Stimulated activated naive CD4-positive, alpha-beta T cell (primary cell): Measurements from ENCODE around the gene UNCX.

Experiments
- DNase-seq, 6 experiments: peaks; one replicate each; lab custom pipeline; 2025; lab: John Stamatoyannopoulos, UW

UNCX gene

GRCh38 chr7:1218541-1219165 lies 14.0 kb upstream of the UNCX start:
- no peak for DNase-seq

- no peak for DNase-seq
Observed at GRCh38 chr7:1219498-1219897, 13.2 kb upstream of the UNCX start.

- DNase-seq = no peak
Observed at GRCh38 chr7:1220000-1220726, 12.5 kb upstream of the UNCX start.

DNA sequence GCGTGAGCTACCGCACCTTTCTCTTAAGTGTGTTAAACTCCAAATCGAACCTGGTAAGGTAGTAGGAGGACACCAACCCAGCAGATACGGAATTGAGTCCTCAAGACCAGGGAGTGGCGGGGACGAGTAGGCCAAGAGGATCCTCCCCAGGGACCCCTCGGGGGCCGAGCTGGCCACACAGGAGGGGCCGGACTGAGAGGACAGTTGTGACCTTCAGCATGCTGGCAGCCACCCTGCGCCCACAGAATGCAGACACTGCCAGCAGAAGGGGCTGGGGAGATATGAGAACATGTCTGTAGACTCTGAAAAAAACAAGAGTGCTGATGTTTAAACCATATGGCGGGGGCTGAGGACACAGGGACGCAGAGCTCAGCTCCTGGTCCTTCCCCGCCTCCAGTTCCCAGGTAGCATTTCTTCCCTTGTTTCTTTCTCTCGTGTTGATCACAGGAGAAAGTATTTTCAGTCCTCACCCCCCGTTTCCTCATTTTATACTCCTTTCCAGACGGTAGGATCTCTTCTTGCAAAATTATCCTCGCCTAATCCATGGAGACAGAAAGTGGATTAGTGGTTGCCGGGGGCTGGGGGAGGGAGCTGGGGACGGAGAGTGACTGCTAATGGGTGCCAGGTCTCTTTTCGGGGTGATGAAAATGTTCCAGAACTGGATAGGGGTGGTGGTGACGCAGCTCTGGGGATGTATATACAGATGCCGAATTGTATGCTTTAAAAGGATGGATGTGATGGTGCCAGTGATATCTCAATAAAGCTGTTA lies 11.5 kb upstream of the UNCX start:
- no peak for DNase-seq

GRCh38 chr7:1223196-1223981 lies 9.3 kb upstream of the UNCX start:
- DNase-seq = no peak

- no peak for DNase-seq
Observed at GRCh38 chr7:1224086-1224716, 8.5 kb upstream of the UNCX start.

DNA sequence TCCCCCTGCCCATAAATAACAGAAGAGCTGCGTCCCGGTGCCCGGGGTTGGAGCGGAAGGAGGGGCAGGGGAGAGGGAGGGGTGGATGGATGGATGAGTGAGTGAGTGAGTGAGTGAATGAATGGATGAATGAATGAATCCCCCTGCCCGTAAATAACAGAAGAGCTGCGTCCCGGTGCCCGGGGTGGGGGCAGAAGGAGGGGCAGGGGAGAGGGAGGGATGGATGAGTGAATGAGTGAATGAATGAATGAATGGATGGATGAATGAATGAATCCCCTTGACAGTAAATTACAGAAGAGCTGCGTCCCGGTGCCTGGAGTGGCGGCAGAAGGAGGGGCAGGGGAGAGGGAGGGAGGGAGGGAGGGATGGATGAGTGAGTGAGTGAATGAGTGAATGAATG lies 7.6 kb upstream of the UNCX start:
- DNase-seq = no peak

- peak in 3 of 6 experiments; percentile 16 to 51 (median 26) for DNase-seq
Observed at GRCh38 chr7:1225441-1226185, 7.1 kb upstream of the UNCX start.

DNA sequence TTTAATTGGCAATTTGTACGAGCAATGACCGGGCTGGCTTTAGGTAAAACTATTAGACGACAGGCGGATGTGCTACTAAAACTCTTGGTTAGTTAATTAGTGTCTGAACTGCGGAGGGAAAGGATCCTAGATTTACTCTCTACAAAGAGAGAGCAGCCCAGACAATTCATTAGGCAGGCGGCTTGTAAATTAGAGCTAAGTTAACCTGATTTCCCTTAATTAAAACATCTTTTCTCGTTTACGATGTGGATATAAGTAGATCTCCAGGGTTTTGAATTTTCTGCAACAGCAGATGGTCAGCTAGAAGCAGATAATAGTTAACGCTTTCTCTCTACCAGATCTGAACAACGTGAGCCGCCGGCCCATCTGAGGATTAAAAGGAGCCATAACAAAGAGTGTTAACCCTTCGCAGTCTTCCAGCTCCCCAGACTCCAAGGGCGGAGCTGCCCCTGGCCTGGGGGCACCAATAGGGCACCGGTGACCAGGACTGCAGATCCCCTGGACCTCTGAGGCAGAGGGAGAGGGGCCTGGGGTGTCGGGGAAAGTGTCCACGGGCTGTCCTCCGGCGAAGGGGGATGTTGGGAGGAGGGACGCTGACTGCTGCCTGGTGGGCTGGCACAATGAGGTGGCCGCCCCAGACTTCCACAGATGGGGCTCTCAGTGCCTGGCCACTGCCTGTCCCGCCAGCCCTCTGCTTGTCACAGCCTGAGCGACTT lies 6.3 kb upstream of the UNCX start:
- DNase-seq = no peak

DNA sequence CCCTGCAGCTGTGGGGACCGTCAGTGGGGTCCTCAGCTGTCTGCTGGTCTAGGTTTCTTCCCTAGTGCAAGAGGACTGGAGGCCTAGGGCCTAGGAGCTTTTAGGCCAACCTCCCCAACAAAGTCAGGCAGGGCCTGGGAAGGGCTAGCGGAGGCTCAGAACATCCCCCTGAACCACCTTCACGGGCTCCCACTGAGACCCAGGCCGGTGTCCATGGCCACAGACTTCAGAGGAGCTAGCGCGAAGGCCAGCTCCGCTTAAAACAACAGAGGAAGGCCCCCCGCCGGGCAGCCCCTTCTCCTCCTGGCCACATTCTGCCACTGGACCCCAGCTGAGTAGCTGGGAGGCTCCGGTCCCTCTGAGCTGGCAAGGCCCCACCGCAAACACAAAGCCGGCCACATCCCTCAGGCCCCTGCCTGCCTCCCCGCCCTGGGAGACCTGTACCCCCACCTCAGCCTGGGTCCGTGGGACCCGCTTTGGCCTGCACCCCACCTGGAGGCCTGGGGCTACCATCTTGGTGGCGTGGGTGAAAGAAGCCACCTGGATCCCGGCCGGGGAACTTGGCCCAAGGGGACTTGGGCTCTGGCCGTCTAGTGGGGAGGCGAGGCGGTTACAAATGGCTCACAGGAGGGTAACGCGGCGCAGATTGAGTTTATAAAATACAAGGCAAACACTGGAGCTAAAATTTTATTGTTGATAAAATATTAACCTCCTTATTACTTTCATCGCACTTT lies 5.4 kb upstream of the UNCX start:
- DNase-seq = no peak

GRCh38 chr7:1227814-1228544 lies 4.7 kb upstream of the UNCX start:
- no peak for DNase-seq

DNA sequence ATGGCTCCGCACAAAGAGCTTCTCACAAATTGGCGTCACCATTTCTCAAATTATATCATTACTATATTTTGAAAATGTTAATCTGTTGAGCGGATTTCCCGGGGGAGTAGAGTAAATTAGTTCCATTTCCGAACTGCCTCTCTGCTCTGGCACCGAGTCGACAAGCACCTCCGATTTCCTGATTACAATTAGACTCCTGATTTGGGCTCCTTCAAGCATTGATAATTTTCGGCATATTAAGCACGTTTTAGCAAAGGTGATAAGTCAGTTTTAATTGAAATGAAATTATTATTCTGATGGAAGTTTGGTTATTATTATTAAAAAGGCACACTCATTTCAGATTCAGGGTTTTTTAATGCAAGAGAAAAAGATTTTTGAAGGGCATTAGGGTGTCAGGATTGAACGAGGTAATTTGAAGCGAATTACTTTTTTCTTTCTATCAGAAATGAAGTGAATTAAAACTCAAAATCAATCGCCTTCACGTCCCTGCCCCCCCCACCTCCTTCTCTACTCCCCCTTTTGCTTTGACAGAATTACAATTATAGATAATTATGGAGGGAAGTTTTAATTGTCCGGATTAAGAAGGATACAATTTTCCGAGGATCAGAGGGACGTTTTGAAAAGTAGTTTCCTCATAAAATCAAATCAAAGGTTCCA lies 4.0 kb upstream of the UNCX start:
- no peak for DNase-seq

DNA sequence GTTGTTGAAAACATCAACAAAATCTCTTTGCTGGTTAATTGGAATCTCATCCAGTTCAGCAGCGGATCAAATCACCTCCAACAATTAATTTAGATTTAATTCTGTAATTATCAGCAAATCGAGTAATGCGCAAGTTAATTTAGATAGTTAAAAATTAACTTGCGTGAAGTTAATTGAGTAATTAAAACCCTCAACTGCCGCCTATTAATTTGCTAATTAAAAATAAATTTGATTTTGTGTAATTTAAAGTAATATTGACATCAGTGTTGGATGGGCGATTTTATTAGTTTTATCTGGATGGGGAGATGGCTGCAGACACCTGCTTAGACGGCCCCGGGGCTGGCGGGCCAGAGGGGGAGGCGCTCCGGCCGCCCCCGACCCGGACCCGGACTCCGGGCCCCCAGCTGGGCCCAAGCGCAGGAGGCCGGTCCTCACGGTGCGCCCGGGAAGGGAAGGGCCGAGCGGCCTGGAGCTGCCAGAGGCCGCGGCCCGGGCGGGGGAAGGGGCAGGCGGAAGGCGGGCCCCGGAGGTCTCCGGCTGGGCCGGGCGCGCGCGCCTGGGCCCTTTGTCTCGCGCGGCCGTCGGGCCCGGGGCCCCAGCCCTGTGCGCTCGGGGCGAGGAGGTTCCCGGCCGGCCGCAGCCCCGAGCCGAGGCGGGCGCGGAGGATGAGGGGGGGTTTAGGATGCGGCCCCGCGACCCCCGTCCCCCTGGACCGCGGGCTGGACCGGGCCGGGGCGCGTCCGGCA lies 3.3 kb upstream of the UNCX start:
- no peak for DNase-seq

DNA sequence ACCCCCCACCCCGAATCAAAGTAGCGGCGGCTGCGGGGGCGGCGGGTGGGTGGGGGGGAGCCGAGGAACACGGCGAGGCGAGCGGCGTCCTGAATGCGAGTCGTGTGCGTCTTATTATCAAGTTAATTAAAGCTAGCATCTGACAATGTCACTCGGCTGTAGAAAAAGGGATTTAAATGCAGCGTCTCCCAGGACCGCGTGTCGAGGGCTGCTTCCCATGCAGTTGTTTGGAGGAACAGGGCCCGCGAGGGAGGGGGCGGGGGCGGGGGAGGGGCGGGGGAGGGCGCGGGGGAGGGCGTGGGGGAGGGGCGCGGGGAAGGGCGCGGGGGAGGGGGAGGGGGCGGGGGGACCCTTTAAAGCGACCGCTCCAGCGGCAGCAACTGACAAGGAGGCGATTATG lies 2.7 kb upstream of the UNCX start:
- DNase-seq = no peak

DNA sequence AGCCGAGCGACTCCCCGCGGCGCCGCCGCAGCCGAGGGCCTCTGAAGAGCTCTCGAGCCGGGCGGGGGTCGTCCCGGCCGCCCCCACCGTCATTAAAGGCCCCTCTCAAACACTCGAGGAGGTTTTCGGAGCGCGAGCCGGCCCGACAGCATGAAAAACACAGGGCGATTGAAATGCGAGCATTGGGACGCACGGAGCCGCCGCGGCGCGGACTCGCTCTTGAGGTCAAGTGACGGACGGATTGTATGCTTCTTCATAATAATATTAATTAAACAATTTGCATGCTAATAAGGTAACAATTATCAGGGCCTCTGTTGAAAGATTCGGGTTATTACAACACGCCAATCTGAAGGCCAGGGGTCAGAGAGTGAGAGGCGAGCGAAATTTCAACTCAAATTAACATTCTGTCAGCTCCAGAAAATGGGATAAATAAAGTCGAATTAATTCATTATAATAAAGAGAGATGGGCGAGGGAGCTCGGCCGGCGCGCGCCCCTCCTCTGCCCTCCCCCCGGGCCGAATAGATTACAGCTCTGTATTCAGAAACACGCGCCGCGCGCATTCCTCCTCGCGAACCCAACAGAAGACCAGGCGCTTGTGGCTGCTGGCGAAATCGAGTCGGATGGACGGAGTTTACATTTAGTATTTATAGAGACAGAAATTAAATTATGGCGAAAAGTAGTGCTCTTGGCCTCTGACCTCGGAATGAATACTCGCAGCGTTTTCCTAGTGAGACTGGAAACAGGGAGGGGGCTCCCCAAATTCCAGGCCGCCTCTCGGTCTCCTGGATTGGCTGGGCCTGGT lies 2.1 kb upstream of the UNCX start:
- DNase-seq = no peak

GRCh38 chr7:1231214-1232102 lies 1.2 kb upstream of the UNCX start:
- DNase-seq = no peak
